ENCODE results near the gene DPP6.

The DPP6 gene

DNA sequence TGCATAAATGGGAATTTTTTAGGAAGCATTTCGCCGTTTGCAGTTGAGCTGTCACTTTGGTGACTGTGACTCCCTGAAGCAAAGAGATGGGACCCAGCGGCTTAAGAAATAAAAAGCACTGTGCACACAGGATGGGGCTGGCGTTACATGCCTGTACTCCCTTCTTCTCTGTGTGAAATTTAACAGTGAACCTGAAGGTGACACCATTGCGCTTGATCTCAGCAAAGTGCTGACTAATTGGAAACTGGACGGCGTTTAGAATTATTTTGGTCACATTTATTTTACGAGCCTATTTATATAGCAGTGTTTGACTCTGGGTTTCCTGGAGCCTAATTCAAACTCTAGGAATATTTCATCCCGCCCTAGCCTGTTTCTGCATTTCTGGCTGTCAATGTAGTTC lies 804.5 kb downstream of the DPP6 start:
- Histone ChIP-seq H3K27ac (no peak overlapping the region), H3K4me3 (no peak overlapping the region)

DNA sequence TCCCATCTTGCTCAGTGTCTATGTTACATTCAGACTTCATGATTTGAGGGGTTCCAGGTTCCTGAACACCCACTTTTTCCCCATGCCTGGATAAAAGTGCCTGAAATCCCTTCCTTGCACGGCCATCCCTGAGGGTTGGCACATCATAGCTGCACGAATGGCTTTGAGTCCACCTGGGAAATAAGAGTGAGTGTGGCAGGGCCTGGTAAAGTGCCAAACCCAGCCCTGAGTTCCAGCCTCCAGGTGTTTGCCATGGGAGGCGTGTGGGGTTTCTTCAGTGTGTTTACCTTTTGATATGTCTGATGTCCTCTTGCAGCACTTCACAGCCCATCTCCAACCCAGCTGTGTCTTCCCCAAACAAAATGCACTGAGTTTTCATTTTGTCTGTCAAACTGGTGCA lies 805.0 kb downstream of the DPP6 start:
- H3K4me3 ChIP-seq: no peak overlapping the region
- H3K27ac ChIP-seq: no peak overlapping the region

DNA sequence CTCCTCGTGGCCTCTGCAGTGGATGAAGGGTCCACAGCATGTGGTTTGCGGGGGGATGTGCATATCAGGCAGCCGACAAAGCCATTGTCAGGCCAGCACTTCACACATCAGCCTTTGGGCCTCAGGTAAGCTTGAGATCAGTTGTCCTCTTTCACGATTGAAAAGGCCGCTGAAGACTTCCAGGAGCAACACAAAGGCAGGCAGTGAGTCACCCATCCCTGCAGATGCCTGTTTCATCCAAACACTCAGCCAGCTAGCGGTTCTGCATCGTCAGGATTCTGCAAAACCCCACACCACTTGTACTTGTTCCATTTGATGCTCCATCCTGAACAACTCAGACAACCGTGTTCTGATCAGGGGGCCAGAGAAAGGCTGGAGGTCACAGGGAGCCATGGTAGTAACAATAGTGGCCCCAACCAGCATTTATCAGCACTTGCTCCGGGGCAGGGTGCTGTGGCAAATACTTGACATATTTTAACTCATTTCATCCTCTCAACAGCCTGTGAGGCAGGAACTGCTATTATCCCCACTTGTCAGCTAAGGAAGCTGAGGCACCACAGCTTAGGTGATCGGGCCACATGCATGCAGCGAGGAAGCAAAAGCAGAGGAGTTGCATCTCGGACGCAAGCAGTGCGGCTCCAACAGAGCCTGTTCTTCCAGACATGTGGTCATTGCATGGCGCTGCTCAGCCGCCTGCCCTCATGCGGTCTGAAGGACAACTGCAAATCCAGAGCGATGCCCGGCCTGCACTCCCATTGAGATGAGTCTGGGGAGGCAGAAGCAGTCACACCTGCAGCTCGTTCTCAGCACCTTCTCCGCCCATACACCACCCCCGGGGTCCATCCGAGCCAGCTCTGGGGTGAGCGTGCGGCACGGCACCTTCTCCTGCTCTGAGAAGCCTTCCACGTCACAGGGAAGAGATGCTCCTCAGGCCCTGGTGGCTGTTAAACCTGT lies 805.8 kb downstream of the DPP6 start:
- Histone ChIP-seq H3K27ac (no peak overlapping the region), H3K4me3 (no peak overlapping the region)

DNA sequence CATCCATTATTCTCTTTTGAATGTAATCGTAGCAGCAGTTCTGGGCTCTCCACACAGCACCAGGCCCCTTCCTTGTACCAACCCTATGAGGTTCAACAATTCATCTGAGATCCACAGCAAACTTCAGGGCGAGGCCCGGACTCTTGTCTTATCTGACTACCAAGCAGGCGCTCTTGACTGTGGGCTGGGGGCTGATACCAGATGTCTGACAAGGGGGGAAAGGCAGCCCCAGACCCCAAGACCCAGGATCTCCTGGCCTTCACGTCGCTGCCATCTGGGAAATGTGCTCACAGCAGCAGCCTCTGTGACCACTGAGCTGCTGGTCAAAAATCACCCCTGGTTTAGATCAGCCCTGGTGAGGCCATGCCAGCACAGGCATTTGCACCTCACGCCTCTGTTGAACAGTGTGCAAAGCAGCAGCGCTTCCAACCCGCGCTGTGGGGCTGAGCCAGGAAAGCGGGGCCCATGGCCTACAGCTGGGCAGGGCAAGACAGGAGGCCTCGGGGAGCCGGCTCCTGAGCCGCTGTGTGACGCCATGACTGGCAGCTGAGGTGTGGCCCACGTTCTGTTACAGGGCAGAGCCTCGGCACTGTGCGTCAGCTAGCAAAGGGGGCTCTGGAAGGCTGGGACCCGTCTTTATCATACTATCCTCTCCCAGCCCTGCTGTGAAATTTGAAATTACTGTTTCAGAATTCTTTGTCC lies 806.8 kb downstream of the DPP6 start:
- no peak overlapping the region for H3K4me3 ChIP-seq
- H3K27ac ChIP-seq: no peak overlapping the region

DNA sequence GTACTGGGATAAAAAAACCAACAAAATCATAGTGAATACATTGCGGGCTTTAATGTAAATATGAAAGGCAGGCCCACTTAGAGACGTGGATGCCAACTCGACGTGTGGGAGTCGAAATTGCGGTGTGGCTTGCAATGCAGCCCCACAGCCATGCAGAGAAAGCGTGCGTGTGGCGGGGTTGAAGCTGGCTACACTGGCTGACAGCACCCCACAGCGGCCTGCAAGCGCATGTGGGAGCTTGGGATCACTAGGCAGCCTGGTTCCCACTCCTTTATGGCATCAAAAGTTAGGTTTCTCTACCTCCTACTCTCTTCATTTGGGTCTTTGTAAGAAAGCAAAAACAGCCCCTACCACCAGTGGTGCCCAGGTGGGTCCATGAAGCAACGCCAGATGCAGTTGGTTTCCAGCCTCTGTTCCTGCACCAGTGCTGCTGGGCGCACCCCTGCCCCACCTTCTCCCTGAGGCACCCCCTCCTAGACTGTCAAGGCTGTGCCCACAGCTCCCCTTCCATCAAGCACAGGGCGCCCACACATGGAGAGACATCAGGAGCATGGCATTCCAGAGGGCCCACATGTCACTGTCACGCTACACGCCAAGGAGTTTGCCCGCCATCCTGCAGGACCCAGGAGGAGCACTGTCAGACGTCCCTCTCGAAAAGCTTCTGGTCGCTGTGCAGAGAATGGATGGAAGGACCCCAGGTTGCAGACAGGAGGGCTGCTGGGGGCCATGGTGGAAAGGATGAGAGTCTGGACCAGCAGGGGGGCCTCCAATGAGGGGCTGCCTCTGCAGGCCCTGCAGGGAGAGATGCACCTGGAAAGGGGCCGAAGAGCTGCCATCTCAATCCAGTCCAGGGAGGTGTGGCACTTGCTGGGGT lies 807.8 kb downstream of the DPP6 start:
- Histone ChIP-seq H3K27ac (no peak overlapping the region), H3K4me3 (no peak overlapping the region)

DNA sequence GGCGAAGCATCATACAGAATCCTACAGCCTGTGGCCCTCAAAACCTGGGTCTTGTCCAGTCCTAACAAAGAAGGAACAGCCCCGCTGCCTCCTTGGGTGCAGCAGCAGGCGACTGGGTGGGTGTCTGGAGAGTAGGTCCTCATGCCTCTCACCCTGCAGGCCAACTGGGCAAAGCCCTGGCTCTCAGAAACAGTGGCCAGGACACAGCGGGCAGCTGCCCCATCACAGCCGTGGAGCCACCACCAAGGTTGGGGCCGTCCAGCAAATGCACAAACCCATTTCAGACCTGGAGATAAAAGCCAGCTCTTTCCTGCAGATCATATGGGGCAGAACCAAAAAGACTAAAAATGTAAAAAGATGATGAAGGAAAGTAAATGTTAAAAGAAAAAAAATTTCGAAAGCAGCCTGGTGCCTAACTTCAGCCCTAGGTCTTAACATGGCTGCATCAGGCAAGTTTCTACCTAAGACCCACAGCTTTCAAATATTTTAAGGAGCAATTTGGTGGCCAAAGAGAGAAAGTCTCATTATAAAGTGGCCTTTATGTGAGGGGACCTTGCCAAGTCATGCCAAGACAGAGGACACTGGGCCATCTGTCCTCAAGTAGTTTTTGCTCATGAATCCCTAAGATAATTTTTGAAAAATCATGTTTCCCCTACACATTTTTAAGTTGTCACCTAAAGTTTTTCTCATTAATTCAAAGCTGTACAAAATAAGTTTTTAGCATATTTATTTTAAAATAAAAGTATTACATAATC lies 808.6 kb downstream of the DPP6 start:
- no peak overlapping the region for H3K27ac ChIP-seq
- no peak overlapping the region for H3K4me3 ChIP-seq

DNA sequence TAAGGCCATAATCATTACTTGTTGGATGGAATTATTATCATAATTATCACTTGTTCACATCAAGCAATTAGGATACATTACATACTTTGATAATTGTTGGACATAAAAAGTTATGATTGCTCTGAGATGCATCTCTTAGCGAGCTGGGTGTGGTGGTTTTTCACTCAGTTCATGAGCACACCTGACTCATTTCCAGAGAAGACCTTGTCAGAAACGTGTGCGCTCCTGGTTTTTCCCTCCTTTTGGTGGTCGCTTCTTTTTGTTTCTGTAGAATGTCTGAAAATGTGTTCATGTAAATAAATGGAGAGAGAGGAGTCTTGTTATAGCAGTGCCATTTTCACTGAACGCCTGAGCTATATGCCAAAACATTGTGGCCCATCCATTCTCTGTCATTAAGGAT lies 809.4 kb downstream of the DPP6 start:
- H3K27ac ChIP-seq: no peak overlapping the region
- no peak overlapping the region for H3K4me3 ChIP-seq

DNA sequence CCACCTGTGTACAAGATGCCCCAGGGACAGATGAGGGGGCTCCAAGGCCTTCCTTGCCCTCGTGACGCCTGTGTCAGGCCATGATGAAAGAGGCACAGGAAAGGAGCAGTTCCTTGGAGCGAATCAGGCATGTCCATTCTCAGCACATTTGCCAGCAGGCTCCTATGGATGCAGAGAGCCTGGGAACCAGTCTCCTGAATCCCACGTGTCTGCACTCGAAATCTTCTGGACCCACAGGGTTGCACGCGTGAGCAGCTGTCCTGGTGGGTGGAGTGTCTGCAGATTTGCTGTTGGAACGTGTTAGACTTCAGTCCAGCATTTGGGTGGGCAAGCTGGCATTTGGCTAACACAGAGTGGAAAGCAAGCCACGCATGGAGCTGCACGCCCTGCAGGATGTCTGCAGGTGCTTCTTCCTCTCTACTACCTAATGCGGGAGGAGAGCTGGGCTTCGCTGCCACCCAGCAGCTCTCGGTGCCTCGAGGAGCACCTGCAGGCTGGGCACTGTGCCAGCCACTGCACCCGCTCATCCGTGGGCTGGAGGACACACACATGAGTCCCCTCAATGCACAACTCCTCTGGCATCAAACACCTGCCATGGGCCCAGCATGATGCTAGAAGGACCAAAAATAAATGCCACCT lies 810.1 kb downstream of the DPP6 start:
- no peak overlapping the region for H3K27ac ChIP-seq

DNA sequence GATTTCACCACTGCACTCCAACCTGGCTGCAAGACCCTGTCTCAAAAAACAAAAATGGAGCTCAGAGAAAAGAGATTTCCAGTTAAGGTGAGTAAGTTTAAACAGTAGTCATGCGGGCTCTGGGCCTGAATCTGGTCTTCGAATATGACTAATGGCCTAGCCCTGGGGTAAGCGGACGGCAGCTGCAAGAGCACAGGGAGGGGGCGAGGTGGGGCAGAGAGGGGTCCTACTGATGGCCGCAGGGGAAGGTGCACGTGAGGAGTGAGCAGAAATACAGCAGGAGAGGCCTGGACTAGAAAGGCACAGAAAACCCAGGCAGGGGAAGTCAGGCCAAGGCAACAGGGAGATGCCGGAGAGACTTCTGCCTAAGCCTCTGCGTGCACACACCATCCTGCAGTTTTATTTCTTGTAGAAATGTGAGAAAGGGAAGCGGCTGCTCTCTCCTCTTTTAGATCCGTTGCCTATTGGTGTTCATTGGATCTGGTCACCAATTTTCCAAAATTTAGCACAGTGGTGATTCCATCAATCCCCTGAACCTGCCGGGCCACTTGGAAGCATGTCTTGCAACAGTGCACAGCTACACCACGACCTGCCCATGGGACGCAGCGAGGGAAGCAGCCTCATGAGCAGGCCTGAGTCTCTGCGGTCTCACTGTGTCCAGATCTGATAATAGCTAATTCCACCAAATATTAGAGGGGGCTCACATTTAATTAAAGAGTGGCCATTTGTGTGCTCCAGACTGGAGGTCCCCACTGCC lies 811.7 kb downstream of the DPP6 start:
- Histone ChIP-seq H3K4me3 (no peak overlapping the region), H3K27ac (no peak overlapping the region)

More for the DNA sequence above, 810.1 kb downstream of the DPP6 start:
- no peak overlapping the region for H3K4me3 ChIP-seq

DNA sequence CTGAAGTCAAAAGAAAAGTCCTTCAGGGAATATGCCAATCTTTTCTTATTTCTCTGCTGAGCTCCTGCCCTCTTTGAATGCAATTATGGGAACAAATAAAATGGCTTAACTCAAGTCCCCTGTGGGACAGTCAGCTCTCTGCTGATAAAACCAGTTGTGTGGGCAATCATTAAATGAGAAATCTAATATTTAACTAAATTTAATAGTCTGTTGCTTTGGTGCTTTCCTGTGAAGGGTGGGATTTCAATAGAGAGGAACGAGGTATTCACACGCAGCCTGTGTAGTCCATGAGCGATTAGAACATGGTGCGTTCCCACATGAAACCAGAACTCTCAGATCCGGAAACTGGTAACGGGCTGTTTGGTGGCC lies 812.3 kb downstream of the DPP6 start:
- Histone ChIP-seq H3K27ac (no peak overlapping the region), H3K4me3 (no peak overlapping the region)

DNA sequence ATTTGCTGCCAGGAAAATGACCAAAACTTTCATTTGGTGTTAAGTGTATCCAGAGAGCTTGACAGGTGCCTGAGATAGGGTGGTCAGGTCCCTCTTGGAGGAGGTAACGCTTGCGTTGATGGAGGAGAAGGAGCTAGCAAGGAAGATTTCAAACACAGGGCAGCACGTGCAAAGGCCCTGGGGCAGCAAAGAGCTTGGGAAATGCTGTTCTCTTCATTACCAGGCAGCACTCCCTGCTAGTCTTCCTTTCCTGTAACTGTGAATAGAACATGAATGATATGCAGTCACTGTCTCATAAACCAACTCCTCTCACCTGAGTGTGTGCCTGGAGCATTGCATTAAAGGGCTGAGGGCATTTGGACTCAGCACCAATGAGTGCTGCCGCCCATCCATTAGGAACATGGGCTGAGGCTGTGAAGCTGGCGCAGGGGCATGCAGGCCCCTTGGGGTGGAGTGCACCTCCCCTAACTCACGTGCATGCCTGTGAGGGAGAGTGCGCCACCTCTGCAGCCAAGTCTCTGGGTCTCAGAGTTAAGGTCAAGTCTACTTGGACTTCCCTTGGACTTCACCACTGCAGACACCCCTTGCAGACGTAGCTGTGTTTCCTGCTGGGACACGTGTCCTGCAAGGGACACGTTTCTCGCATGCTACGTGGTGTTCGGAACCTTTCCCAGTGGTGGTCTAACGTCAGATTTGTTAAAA lies 813.9 kb downstream of the DPP6 start:
- H3K4me3 ChIP-seq: no peak overlapping the region
- no peak overlapping the region for H3K27ac ChIP-seq

DNA sequence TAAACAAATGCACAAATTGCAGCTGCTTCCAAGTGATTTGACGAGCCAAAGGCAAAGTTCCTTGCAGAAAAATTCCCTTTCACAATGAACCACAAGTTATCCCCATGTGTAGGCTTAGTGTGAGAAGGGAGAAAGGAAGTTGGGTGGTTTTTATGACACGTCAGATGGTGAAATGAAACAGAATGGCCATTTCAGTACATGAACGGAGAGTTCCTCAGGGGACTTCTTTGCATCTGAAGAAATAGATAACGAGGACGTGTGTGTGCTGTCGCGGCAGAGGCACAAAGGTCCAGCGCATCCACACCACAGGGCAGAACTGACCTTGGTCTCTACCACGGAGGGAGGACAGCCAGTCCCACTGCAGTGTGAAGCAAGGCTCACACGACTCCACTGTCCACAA lies 814.9 kb downstream of the DPP6 start:
- H3K4me3 ChIP-seq: no peak overlapping the region

DNA sequence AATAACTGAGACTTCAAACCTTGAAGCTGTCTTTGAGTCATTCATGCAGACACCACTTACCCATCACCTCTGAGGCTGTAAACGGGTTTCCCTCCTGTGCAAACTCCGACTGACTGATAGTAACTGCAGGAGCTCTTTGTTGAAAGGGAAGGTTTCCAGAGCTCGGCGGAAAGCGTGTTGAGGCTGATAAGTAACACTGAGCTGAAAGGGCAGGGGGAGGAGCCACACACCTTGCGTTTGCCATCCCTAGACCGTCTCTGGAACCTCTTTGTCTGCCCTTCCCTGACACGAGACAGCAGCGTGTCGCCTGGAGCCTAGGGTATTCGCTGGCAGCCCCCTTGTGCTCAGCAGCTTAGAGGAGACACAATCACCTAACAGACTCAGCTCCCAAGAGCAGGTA lies 816.7 kb downstream of the DPP6 start:
- no peak overlapping the region for H3K4me3 ChIP-seq
- H3K27ac ChIP-seq: no peak overlapping the region

More for the DNA sequence above, 814.9 kb downstream of the DPP6 start:
- no peak overlapping the region for H3K27ac ChIP-seq

DNA sequence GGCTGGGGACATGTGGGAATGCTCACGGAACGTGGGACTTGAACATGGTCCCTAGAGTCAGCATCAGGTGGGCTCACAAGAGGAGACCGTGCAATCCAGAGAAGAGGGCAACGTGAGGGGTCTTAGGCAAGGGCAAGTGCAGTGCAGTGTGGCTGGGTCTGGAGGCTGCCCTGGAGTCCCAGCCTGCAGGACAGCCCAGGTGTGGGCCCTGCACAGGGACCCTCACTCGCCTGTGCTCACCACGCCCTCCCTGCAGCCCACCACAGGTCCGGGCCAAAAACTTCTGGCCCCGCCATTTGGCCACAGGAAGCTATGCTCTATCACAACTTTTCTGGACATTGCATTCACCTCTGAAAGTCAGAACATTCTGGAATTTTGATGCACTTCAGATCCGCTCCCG lies 817.2 kb downstream of the DPP6 start:
- Histone ChIP-seq H3K4me3 (no peak overlapping the region), H3K27ac (no peak overlapping the region)

DNA sequence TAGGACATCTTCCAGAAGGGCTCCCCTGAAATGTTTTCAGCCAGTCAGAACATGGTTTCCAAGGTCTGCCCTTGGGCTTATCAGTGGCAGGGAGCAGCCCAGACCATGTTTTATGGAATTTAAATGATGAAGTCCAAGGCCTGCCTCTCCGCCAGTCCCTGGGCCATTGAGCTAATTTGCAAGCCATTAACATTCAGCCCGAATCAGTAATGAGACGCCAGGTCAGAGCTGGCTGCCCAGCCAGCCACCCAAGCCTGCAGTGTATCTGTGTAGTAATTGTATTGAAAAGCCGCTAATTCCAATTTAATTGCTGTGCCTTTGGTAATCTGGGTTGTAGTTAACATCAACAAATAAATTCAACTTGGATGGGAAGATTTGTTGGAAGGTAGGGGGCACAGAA lies 819.3 kb downstream of the DPP6 start:
- Histone ChIP-seq H3K4me3 (no peak overlapping the region), H3K27ac (no peak overlapping the region)

DNA sequence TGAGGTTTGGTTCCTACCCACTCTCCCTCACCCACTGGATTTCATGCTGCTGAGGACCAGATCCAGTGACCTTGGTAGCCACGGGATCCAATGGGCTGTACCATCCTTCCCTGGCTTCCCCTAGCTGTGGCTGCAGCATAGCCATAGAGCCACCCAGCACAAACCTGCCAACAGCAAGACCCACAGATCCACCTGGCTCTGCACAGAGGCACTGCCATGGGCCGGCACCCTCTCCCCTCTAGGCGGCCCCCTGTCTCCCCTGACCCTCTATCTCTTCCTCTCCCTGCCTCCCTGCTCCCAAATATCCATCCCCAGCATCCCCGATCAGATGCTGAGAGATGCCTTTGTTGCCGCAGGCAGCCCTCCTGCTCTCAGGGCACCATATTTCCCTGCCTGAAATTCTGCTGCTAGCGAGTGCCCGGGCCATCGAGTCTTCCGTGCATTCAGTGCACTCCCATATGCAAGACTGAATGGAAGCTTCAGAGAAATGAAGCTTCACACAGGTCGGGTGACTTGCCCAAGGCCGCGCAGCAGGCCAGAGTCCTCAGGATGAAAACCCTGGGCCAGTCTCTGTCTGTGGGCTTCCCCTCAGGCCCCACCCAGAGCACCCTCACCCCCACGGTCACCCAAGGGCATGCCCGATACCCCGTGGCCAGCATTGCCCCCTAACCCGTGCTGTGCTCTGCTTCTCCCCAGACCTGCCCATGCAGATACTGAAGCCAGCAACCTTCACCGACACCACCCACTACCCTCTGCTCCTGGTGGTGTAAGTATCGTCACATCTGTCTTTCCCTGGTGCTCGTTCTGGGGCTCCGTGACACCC lies 819.9 kb downstream of the DPP6 start:
- no peak overlapping the region for H3K4me3 ChIP-seq
- no peak overlapping the region for H3K27ac ChIP-seq
